Activated CD4-positive, alpha-beta T cell treated with anti-CD3 and anti-CD28 coated beads, Interleukin-2, amount 50 U/mL, for 16 hours (primary cell): Measurements from ENCODE around the gene RHEX.

Experiments
- DNase-seq: peaks from one replicate; pipeline ENCODE4 v3.0.0-alpha.2; 2020

Gene RHEX

GRCh38 chr1:206120406-206120805 lies 67.4 kb downstream of the RHEX start:
- no peak for DNase-seq

GRCh38 chr1:206121269-206121668 lies 68.3 kb downstream of the RHEX start:
- no peak for DNase-seq

- no peak for DNase-seq
Measured at GRCh38 chr1:206122686-206123085, 69.7 kb downstream of the RHEX start.

GRCh38 chr1:206125346-206125745 lies 72.4 kb downstream of the RHEX start:
- DNase-seq, result no peak

GRCh38 chr1:206127336-206127735 lies 74.4 kb downstream of the RHEX start:
- no peak for DNase-seq

- no peak for DNase-seq
Measured at GRCh38 chr1:206128196-206128595, 75.2 kb downstream of the RHEX start.

- DNase-seq, result no peak
Measured at GRCh38 chr1:206131037-206131436, 78.1 kb downstream of the RHEX start.

- no peak for DNase-seq
Measured at GRCh38 chr1:206133751-206134415, 80.9 kb downstream of the RHEX start.

- DNase-seq, result no peak
Measured at GRCh38 chr1:206135248-206135647, 82.3 kb downstream of the RHEX start.

- no peak for DNase-seq
Measured at GRCh38 chr1:206136241-206136640, 83.3 kb downstream of the RHEX start.

- no peak for DNase-seq
Measured at GRCh38 chr1:206142011-206142410, 89.0 kb downstream of the RHEX start.

GRCh38 chr1:206142770-206143169 lies 89.8 kb downstream of the RHEX start:
- no peak for DNase-seq

- DNase-seq, result no peak
Measured at GRCh38 chr1:206143537-206144172, 90.7 kb downstream of the RHEX start.

- DNase-seq, result no peak
Measured at GRCh38 chr1:206144605-206145004, 91.6 kb downstream of the RHEX start.

- no peak for DNase-seq
Measured at GRCh38 chr1:206145771-206146290, 92.9 kb downstream of the RHEX start.
